KG1 (cell line): ENCODE data around the gene GP2.

Experiments
- DNase-seq: peaks from one replicate; lab custom pipeline; 2025; lab: John Stamatoyannopoulos, UW

The GP2 gene

GRCh38 chr16:20327444-20328041 is at the start of gene GP2:
GP2 (minus strand) TSS chr16:20327513; CDS start chr16:20326431, 1,082 bp downstream.
- DNase-seq = no peak

GRCh38 chr16:20372701-20373100 is 45.4 kb upstream of the GP2 start:
- no peak for DNase-seq

GRCh38 chr16:20369452-20370054 is 42.2 kb upstream of the GP2 start:
- DNase-seq = no peak

GRCh38 chr16:20364051-20364450 is 36.7 kb upstream of the GP2 start:
- DNase-seq = no peak

- no peak for DNase-seq
Measured at GRCh38 chr16:20363191-20363590, 35.9 kb upstream of the GP2 start.

- no peak for DNase-seq
Measured at GRCh38 chr16:20359997-20360396, 32.7 kb upstream of the GP2 start.

GRCh38 chr16:20355114-20355782 is 27.9 kb upstream of the GP2 start:
- no peak for DNase-seq

- no peak for DNase-seq
Measured at GRCh38 chr16:20353379-20353778, 26.1 kb upstream of the GP2 start.

- DNase-seq = no peak
Measured at GRCh38 chr16:20352615-20353014, 25.3 kb upstream of the GP2 start, which contains the start of gene UMOD. UMOD (minus strand) TSS chr16:20352715; CDS start chr16:20350737, 1,978 bp downstream.

GRCh38 chr16:20349615-20350014 is 22.3 kb upstream of the GP2 start:
- no peak for DNase-seq

GRCh38 chr16:20348365-20349185 is 21.3 kb upstream of the GP2 start:
- DNase-seq = no peak

GRCh38 chr16:20347666-20348364 is 20.5 kb upstream of the GP2 start:
- no peak for DNase-seq

- DNase-seq = no peak
Measured at GRCh38 chr16:20344611-20345010, 17.3 kb upstream of the GP2 start.

GRCh38 chr16:20339744-20340143 is 12.4 kb upstream of the GP2 start:
- no peak for DNase-seq

- no peak for DNase-seq
Measured at GRCh38 chr16:20336955-20337354, 9.6 kb upstream of the GP2 start.

GRCh38 chr16:20334396-20334795 is 7.1 kb upstream of the GP2 start:
- DNase-seq = no peak

- no peak for DNase-seq
Measured at GRCh38 chr16:20333120-20333519, 5.8 kb upstream of the GP2 start.

- DNase-seq = no peak
Measured at GRCh38 chr16:20332411-20332810, 5.1 kb upstream of the GP2 start.

GRCh38 chr16:20331635-20332034 is 4.3 kb upstream of the GP2 start:
- DNase-seq = no peak

GRCh38 chr16:20329392-20330138 is 2.3 kb upstream of the GP2 start:
- DNase-seq = no peak

- no peak for DNase-seq
Measured at GRCh38 chr16:20326321-20326720, 992 bp downstream of the GP2 start.
